Glutamatergic neuron (in vitro differentiated cells): ENCODE results near the gene MRPL14. TPM values are rescaled to one million over a fixed set of nuclear protein-coding genes. Genes with fewer than 3 reads are reported as not detected.

Experiments
- DNase-seq: peaks from one replicate; pipeline ENCODE4 v3.0.0; 2022
- H3K27ac Mint-ChIP-seq: one replicate; pipeline ENCODE4 v1.8.0; 2020; ENCODE audit warnings: mild to moderate bottlenecking, mixed read lengths, inconsistent platforms; ENCODE audit not compliant: unreplicated experiment
- H3K27me3 Mint-ChIP-seq: one replicate; pipeline ENCODE4 v1.8.0; 2020; ENCODE audit warnings: mild to moderate bottlenecking, moderate library complexity, mixed read lengths, inconsistent platforms; ENCODE audit not compliant: unreplicated experiment
- H3K36me3 Mint-ChIP-seq: one replicate; pipeline ENCODE4 v1.8.0; 2020; ENCODE audit warnings: mild to moderate bottlenecking, mixed read lengths, inconsistent platforms; ENCODE audit not compliant: unreplicated experiment
- H3K4me1 Mint-ChIP-seq: one replicate; pipeline ENCODE4 v1.8.0; 2020; ENCODE audit warnings: mild to moderate bottlenecking, low read depth, mixed read lengths, inconsistent platforms; ENCODE audit not compliant: unreplicated experiment
- H3K4me3 Mint-ChIP-seq: one replicate; pipeline ENCODE4 v1.8.0; 2020; ENCODE audit warnings: mild to moderate bottlenecking, mixed read lengths, inconsistent platforms; ENCODE audit not compliant: unreplicated experiment
- H3K9me3 Mint-ChIP-seq: one replicate; pipeline ENCODE4 v1.8.0; 2020; ENCODE audit warnings: mild to moderate bottlenecking, moderate library complexity, mixed read lengths, inconsistent platforms; ENCODE audit not compliant: unreplicated experiment
- CTCF ChIP-seq: fragments of 200-600 bp; sonication (generic); IDR thresholded peaks from one replicate; pipeline ENCODE4 v1.5.0; 2021; ENCODE audit not compliant: partially characterized antibody, unreplicated experiment
- total RNA-seq: library from RNA; stranded (reverse); fragmentation: NEBNext Ultra II Directional; extraction: Animal tissue kit (Norgen Biotek cat#: 25700); gene quantifications from one replicate; pipeline ENCODE4 v1.2.1, GENCODE V29; 2021; ENCODE audit not compliant: unreplicated experiment

MRPL14 gene
- total RNA-seq, 1 donor from 2014 or later: 31.7 TPM

GRCh38 chr6:44123544-44123943 is 3.7 kb downstream of the MRPL14 start:
- Mint-ChIP-seq H3K9me3 (peaks cover 8% of the 10 kb centered on the region), H3K36me3 (no peaks in the 10 kb centered on the region), H3K27ac (no peak overlapping the region), H3K4me1 (peaks cover 25% of the 10 kb centered on the region), H3K27me3 (peaks cover 4% of the 10 kb centered on the region), H3K4me3 (no peak overlapping the region)
- DNase-seq: no peak
- TF ChIP-seq CTCF: no peak

- Mint-ChIP-seq H3K4me1 (peaks cover 25% of the 10 kb centered on the region), H3K36me3 (no peaks in the 10 kb centered on the region), H3K27me3 (peaks cover 2% of the 10 kb centered on the region), H3K4me3 (peak overlapping the region; percentile 21), H3K27ac (no peak overlapping the region), H3K9me3 (peaks cover 8% of the 10 kb centered on the region)
- no peak for TF ChIP-seq CTCF
- no peak for DNase-seq
Measured at GRCh38 chr6:44122801-44123200, 4.5 kb downstream of the MRPL14 start.

GRCh38 chr6:44120692-44121443 is 6.4 kb downstream of the MRPL14 start:
- no peak overlapping the region for H3K4me3 Mint-ChIP-seq

GRCh38 chr6:44119704-44120262 is 7.5 kb downstream of the MRPL14 start:
- Mint-ChIP-seq H3K4me1 (peaks cover 13% of the 10 kb centered on the region), H3K27me3 (no peaks in the 10 kb centered on the region), H3K4me3 (no peak overlapping the region), H3K36me3 (no peaks in the 10 kb centered on the region), H3K27ac (no peak overlapping the region), H3K9me3 (no peaks in the 10 kb centered on the region)
- no peak for DNase-seq
- no peak for TF ChIP-seq CTCF

More at GRCh38 chr6:44120692-44121443, 6.4 kb downstream of the MRPL14 start:
- Mint-ChIP-seq H3K4me1 (peaks cover 17% of the 10 kb centered on the region), H3K27ac (no peak overlapping the region), H3K9me3 (no peaks in the 10 kb centered on the region), H3K36me3 (no peaks in the 10 kb centered on the region), H3K27me3 (no peaks in the 10 kb centered on the region)
- no peak for DNase-seq
- TF ChIP-seq CTCF: no peak
